Brain microvascular endothelial cell (primary cell): ENCODE results near the gene ZGPAT.

Experiments used
- DNase-seq: peaks from one replicate; pipeline ENCODE4 v3.0.0-alpha.2; 2020
- H3K27ac ChIP-seq: fragments of 250-450 bp; sonication (Bioruptor Pico); 2 replicates; pipeline ENCODE4 v1.5.1; 2020; ENCODE audit warnings: mild to moderate bottlenecking, moderate library complexity
- H3K27me3 ChIP-seq: fragments of 250-450 bp; sonication (Bioruptor Pico); replicated peaks from 2 replicates; pipeline ENCODE4 v1.5.1; 2020; ENCODE audit warnings: mild to moderate bottlenecking
- H3K36me3 ChIP-seq: fragments of 250-450 bp; sonication (Bioruptor Pico); replicated peaks from 2 replicates; pipeline ENCODE4 v1.5.1; 2020; ENCODE audit warnings: mild to moderate bottlenecking
- H3K4me3 ChIP-seq: 2 replicates; pipeline ENCODE4 v1.5.1; 2011; ENCODE audit warnings: low read depth, mild to moderate bottlenecking, control low read depth, low read length, moderate library complexity
- in situ Hi-C: cut with HindIII; loops from 2 replicates; pipeline ENCODE4 v1.10.0; 2017; ENCODE audit warnings: low sequenced_read_pairs, low pct_ligation_motif_present
- TF ChIP-seq, protein P1 (sequence below): IDR thresholded peaks from 2 replicates; pipeline ENCODE4 v1.5.1; 2011; ENCODE audit warnings: low read depth, mild to moderate bottlenecking, moderate library complexity, low read length, control low read depth, inconsistent platforms; ENCODE audit errors: missing control alignments

ZGPAT gene

GRCh38 chr20:63765902-63766301 lies 58.1 kb downstream of the ZGPAT start:
- Histone ChIP-seq H3K36me3 (no peaks in the 10 kb centered on the region), H3K27ac (no peak overlapping the region), H3K27me3 (no peaks in the 10 kb centered on the region), H3K4me3 (no peak overlapping the region)
- TF ChIP-seq, protein P1, sequence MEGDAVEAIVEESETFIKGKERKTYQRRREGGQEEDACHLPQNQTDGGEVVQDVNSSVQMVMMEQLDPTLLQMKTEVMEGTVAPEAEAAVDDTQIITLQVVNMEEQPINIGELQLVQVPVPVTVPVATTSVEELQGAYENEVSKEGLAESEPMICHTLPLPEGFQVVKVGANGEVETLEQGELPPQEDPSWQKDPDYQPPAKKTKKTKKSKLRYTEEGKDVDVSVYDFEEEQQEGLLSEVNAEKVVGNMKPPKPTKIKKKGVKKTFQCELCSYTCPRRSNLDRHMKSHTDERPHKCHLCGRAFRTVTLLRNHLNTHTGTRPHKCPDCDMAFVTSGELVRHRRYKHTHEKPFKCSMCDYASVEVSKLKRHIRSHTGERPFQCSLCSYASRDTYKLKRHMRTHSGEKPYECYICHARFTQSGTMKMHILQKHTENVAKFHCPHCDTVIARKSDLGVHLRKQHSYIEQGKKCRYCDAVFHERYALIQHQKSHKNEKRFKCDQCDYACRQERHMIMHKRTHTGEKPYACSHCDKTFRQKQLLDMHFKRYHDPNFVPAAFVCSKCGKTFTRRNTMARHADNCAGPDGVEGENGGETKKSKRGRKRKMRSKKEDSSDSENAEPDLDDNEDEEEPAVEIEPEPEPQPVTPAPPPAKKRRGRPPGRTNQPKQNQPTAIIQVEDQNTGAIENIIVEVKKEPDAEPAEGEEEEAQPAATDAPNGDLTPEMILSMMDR, result no peak
- no peak for DNase-seq
- in situ Hi-C loops, result no loop called here

DNA sequence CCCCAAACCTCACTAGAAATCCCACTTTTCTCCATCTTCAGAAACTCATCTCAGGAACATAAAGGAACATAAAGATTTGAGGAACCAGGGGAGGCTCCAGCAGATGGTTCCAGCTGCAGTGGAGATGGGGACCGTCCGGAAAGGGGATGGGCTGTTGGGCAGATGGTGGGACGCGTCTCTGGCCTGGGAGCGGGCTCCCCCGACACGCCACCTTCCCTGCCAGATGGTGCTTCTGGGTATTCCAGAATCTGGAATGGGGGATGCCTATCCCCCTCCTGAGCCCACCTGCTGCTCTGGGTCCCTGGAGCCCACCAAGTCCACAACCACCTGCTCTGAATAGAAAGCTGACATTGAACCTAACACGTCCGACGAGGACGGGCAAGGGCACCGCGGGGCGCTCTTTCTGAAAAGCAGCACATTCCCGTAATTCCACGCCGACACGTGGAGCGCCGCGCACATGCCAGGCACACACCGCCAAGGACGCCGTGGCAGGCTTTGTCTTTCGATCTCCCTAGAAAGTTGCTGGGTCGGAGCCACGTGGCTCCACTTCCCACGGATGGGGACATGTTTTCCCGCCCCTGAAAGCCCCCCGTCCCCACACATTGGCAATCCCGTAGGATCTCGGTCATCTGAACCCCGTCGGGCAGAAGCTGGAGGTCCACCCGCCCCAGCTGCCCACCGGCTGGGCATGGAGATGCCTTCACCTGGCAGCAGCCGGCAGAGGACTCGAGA lies 59.0 kb downstream of the ZGPAT start:
- DNase-seq, result no peak
- H3K4me3 ChIP-seq, result no peak overlapping the region
- no peak overlapping the region for H3K27ac ChIP-seq
- no peaks in the 10 kb centered on the region for H3K36me3 ChIP-seq
- in situ Hi-C loops, result no loop called here
- no peaks in the 10 kb centered on the region for H3K27me3 ChIP-seq
- TF ChIP-seq, protein P1, result no peak

- TF ChIP-seq, protein P1, result no peak
- no peak for DNase-seq
- Histone ChIP-seq H3K27ac (no peak overlapping the region), H3K36me3 (no peaks in the 10 kb centered on the region), H3K27me3 (no peaks in the 10 kb centered on the region), H3K4me3 (no peak overlapping the region)
- in situ Hi-C loops, result no loop called here
Observed at GRCh38 chr20:63767456-63767855, 59.6 kb downstream of the ZGPAT start.

DNA sequence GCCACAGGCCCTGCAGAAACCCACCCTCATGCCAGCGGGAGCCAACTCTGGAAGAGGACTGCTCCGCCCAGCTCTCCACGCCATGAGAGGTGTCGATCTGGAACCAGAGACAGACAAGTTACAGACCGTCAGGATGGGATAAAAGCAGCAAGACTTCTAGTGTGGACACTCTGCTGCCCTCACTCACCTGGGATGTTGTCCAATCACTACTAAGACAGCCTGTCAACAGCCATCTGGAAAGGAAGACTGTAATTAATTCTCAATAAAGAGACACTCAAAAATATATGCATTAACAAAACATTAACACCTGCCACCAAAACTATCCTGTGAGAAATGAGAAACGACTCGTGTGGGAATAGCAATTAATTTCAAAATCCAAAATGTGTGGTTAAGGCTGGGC lies 60.0 kb downstream of the ZGPAT start:
- no peak overlapping the region for H3K27ac ChIP-seq
- H3K36me3 ChIP-seq, result no peaks in the 10 kb centered on the region

GRCh38 chr20:63768591-63769515 lies 61.0 kb downstream of the ZGPAT start:
- H3K36me3 ChIP-seq, result no peaks in the 10 kb centered on the region
- no peak overlapping the region for H3K27ac ChIP-seq
- TF ChIP-seq, protein P1, result no peak
- DNase-seq, result no peak
- in situ Hi-C loops, result no loop called here
- no peak overlapping the region for H3K4me3 ChIP-seq
- no peaks in the 10 kb centered on the region for H3K27me3 ChIP-seq

More for the DNA sequence above, 60.0 kb downstream of the ZGPAT start:
- no peak overlapping the region for H3K4me3 ChIP-seq
- no peak for DNase-seq
- in situ Hi-C loops, result no loop called here
- TF ChIP-seq, protein P1, result no peak
- no peaks in the 10 kb centered on the region for H3K27me3 ChIP-seq
